ENCODE data around the gene FZD4. TPM values are rescaled to one million over a fixed set of nuclear protein-coding genes. Genes with fewer than 3 reads are reported as not detected.

FZD4 gene
- total RNA-seq, 1 donor from 2014 or later, result 4.7 TPM

DNA sequence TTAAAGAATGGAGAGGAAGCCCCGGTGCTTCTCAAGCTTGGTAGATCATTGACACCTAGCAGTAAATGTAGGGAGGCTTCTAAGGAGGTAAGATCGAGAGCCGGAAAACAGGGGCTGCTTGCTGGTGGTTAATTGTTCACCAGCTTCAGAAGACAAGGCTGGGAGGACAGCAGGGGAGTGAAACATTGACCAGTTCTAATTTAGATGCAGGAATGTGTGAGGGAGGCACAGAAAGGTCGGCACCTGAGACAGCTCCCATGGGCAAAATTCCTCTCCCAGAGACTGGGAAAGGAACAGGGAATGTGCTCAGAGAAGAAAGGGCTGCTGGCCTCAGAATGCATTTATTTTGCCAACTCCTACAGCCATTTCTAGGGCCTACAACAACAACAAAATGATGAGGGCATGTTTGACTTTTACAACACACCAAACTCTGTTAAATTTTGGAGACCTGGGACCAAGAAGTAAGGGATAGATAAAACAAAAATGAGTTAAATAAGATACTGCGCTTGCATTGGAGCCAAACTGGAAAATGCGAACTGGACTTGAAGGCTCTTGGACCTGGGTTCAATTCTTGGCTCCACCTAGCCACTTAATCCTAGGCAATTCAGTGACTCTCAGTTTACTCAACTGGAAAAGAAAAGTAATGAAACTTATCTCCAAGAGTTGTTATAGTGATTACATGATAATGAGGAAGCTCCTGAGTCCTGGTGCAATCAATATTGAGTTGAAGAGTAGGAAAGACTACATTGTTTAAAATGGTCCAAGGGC lies 31.0 kb downstream of the FZD4 start:
- Mint-ChIP-seq H3K4me1 (ENCODE audit: low read depth, unreplicated experiment) (peaks cover 25% of the 10 kb centered on the region), H3K27me3 (ENCODE audit: low read depth, unreplicated experiment) (no peaks in the 10 kb centered on the region), H3K36me3 (ENCODE audit: low read depth, unreplicated experiment) (no peaks in the 10 kb centered on the region), H3K9me3 (ENCODE audit: unreplicated experiment) (no peaks in the 10 kb centered on the region), H3K27ac (ENCODE audit: unreplicated experiment) (no peak overlapping the region), H3K4me3 (ENCODE audit: unreplicated experiment) (no peak overlapping the region)
- Histone ChIP-seq H4K20me1 (ENCODE audit: insufficient read depth, low read length) (no peaks in the 10 kb centered on the region), H3K4me2 (ENCODE audit: low read length) (no peak overlapping the region), H3K9ac (ENCODE audit: low read length) (no peak overlapping the region), H3K4me3 (ENCODE audit: insufficient read depth, low read depth, low read length) (no peak overlapping the region), H2AFZ (ENCODE audit: low read depth, low read length) (no peak overlapping the region), H3K36me3 (ENCODE audit: insufficient read depth, low read length) (no peaks in the 10 kb centered on the region), H3K4me1 (ENCODE audit: insufficient read depth, low read length) (peaks cover 14% of the 10 kb centered on the region), H3K9me3 (ENCODE audit: insufficient read depth, low read depth, low read length) (no peaks in the 10 kb centered on the region), H3K27ac (ENCODE audit: low read depth, low read length) (no peak overlapping the region), H3K79me2 (ENCODE audit: insufficient read depth, low read length) (no peaks in the 10 kb centered on the region), H3K27me3 (ENCODE audit: insufficient read depth, low read length) (no peaks in the 10 kb centered on the region)
- FAIRE-seq (no peak), DNase-seq (ENCODE audit: low read depth) (peak; percentile 64)
- TF ChIP-seq EZH2 (IDR thresholded peaks at IDR 0.05; ENCODE audit: insufficient read depth, low read length), result no peak
- TF ChIP-seq, protein P1, sequence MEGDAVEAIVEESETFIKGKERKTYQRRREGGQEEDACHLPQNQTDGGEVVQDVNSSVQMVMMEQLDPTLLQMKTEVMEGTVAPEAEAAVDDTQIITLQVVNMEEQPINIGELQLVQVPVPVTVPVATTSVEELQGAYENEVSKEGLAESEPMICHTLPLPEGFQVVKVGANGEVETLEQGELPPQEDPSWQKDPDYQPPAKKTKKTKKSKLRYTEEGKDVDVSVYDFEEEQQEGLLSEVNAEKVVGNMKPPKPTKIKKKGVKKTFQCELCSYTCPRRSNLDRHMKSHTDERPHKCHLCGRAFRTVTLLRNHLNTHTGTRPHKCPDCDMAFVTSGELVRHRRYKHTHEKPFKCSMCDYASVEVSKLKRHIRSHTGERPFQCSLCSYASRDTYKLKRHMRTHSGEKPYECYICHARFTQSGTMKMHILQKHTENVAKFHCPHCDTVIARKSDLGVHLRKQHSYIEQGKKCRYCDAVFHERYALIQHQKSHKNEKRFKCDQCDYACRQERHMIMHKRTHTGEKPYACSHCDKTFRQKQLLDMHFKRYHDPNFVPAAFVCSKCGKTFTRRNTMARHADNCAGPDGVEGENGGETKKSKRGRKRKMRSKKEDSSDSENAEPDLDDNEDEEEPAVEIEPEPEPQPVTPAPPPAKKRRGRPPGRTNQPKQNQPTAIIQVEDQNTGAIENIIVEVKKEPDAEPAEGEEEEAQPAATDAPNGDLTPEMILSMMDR (IDR thresholded peaks at IDR 0.05; ENCODE audit: insufficient read depth, low read depth, low read length), result no peak

GRCh38 chr11:86922225-86922624 lies 33.0 kb downstream of the FZD4 start:
- H3K27me3 ChIP-seq (ENCODE audit: insufficient read depth, low read length), result no peaks in the 10 kb centered on the region
- no peak for TF ChIP-seq EZH2 (IDR thresholded peaks at IDR 0.05; ENCODE audit: insufficient read depth, low read length)
- TF ChIP-seq, protein P1 (IDR thresholded peaks at IDR 0.05; ENCODE audit: insufficient read depth, low read depth, low read length), result no peak
- no peaks in the 10 kb centered on the region for H3K9me3 ChIP-seq (ENCODE audit: insufficient read depth, low read depth, low read length)
- Mint-ChIP-seq H3K27ac (ENCODE audit: unreplicated experiment) (no peak overlapping the region), H3K27me3 (ENCODE audit: low read depth, unreplicated experiment) (no peaks in the 10 kb centered on the region), H3K9me3 (ENCODE audit: unreplicated experiment) (no peaks in the 10 kb centered on the region), H3K4me1 (ENCODE audit: low read depth, unreplicated experiment) (peaks cover 37% of the 10 kb centered on the region), H3K36me3 (ENCODE audit: low read depth, unreplicated experiment) (no peaks in the 10 kb centered on the region), H3K4me3 (ENCODE audit: unreplicated experiment) (no peak overlapping the region)
- H2AFZ ChIP-seq (ENCODE audit: low read depth, low read length), result no peak overlapping the region
- no peak overlapping the region for H3K4me3 ChIP-seq (ENCODE audit: insufficient read depth, low read depth, low read length)
- no peaks in the 10 kb centered on the region for H4K20me1 ChIP-seq (ENCODE audit: insufficient read depth, low read length)
- H3K36me3 ChIP-seq (ENCODE audit: insufficient read depth, low read length), result no peaks in the 10 kb centered on the region
- FAIRE-seq (no peak), DNase-seq (ENCODE audit: low read depth) (no peak)
- H3K79me2 ChIP-seq (ENCODE audit: insufficient read depth, low read length), result no peaks in the 10 kb centered on the region
- no peak overlapping the region for H3K4me2 ChIP-seq (ENCODE audit: low read length)
- H3K4me1 ChIP-seq (ENCODE audit: insufficient read depth, low read length), result peaks cover 29% of the 10 kb centered on the region
- H3K9ac ChIP-seq (ENCODE audit: low read length), result no peak overlapping the region
- H3K27ac ChIP-seq (ENCODE audit: low read depth, low read length), result no peak overlapping the region
